Endothelial cell of umbilical vein (primary cell): ENCODE measurements around the gene HADHB. TPM values are rescaled to one million over a fixed set of nuclear protein-coding genes. Genes with fewer than 3 reads are reported as not detected.

ENCODE experiments used
- BruUV-seq: library from RNA; stranded (reverse); fragments of 400-500 nt; replicated peaks from 2 replicates; lab custom pipeline; 2021; lab: Mats Ljungman, UMichigan
- CTCF ChIA-PET: fragments of 300-600, 350-600 bp; sonication (Branson Sonifier 250); formaldehyde crosslinking; loops from one replicate; lab custom pipeline; 2021; ENCODE audit warnings: antibody characterized with exemption, inconsistent platforms; lab: Charles Lee
- POLR2A ChIA-PET: fragments of 300-600, 350-600 bp; sonication (Branson Sonifier 250); formaldehyde crosslinking; loops from one replicate; lab custom pipeline; 2021; ENCODE audit warnings: antibody characterized with exemption, inconsistent platforms; lab: Charles Lee
- DNase-seq: peaks from one replicate; pipeline ENCODE4 v3.0.0-alpha.2; 2011; ENCODE audit warnings: low read depth, low spot score
- FAIRE-seq: peaks from 2 replicates; lab custom pipeline; 2011; peaks lifted over from hg19 to GRCh38; lab: Jason Lieb, UNC
- H2AFZ ChIP-seq: 2 replicates; pipeline ENCODE4 v1.6.0; 2012; ENCODE audit warnings: low read depth, low read length, control low read depth, inconsistent platforms
- H3K27ac ChIP-seq: 2 replicates; pipeline ENCODE4 v1.5.1; 2011; ENCODE audit warnings: low read depth, mild to moderate bottlenecking, control low read depth, low read length, moderate library complexity; ENCODE audit not compliant: insufficient read depth
- H3K27me3 ChIP-seq, 2 experiments: 2 replicates each; pipeline versions ENCODE4 v1.6.0 to v1.6.1; 2011; ENCODE audit warnings: low read length in 2 of 2, mixed read lengths in 1 of 2; ENCODE audit not compliant: control insufficient read depth in 2 of 2, insufficient read depth in 2 of 2
- H3K36me3 ChIP-seq, 2 experiments: 2 replicates in 1 of 2; 3 replicates in 1 of 2; pipeline ENCODE4 v1.5.1; 2011; ENCODE audit warnings: low read length in 2 of 2, mild to moderate bottlenecking in 1 of 2, moderate library complexity in 1 of 2; ENCODE audit not compliant: control insufficient read depth in 2 of 2, insufficient read depth in 2 of 2; ENCODE audit errors: extremely low read depth in 1 of 2
- H3K4me1 ChIP-seq: 3 replicates; pipeline ENCODE4 v1.5.1; 2011; ENCODE audit warnings: mild to moderate bottlenecking, low read length; ENCODE audit not compliant: control insufficient read depth, insufficient read depth; ENCODE audit errors: extremely low read depth
- H3K4me2 ChIP-seq: 2 replicates; pipeline ENCODE4 v1.6.1; 2011; ENCODE audit warnings: low read length, control low read depth, mixed read lengths; ENCODE audit not compliant: insufficient read depth
- H3K4me3 ChIP-seq, 3 experiments: fragments of 200-600 bp in 1 of 3; sonication (generic), shearing (Covaris generic) in 1 of 3; replicated peaks in 1 of 3; 2 replicates each; pipeline ENCODE4 v1.5.1; 2011 to 2016; ENCODE audit warnings: control low read depth in 3 of 3, low read length in 3 of 3, mild to moderate bottlenecking in 2 of 3, inconsistent platforms in 1 of 3, low read depth in 1 of 3, moderate library complexity in 1 of 3; ENCODE audit not compliant: insufficient read depth in 1 of 3
- H3K79me2 ChIP-seq: 2 replicates; pipeline ENCODE4 v1.6.0; 2012; ENCODE audit warnings: low read length, inconsistent platforms; ENCODE audit not compliant: control insufficient read depth, insufficient read depth
- H3K9ac ChIP-seq: replicated peaks from 2 replicates; pipeline ENCODE3; 2011; ENCODE audit warnings: low read length, control low read depth; ENCODE audit not compliant: insufficient read depth; ENCODE audit errors: extremely low read depth
- H3K9me1 ChIP-seq: replicated peaks from 3 replicates; pipeline ENCODE4 v1.6.0; 2011; ENCODE audit warnings: mild to moderate bottlenecking, low read length; ENCODE audit not compliant: control insufficient read depth, insufficient read depth; ENCODE audit errors: extremely low read depth
- H3K9me3 ChIP-seq: replicated peaks from 2 replicates; pipeline ENCODE4 v1.5.1; 2012; ENCODE audit warnings: low read length, inconsistent platforms; ENCODE audit not compliant: control insufficient read depth, insufficient read depth
- H4K20me1 ChIP-seq: replicated peaks from 2 replicates; pipeline ENCODE3; 2011; ENCODE audit warnings: mild to moderate bottlenecking, low read length; ENCODE audit not compliant: control insufficient read depth, insufficient read depth; ENCODE audit errors: extremely low read depth
- CTCF ChIP-seq, 2 donors: IDR thresholded peaks; 1 replicate in 1 of 2; 2 replicates in 1 of 2; pipeline ENCODE4 v1.5.1; 2011; ENCODE audit warnings: low read length in 2 of 2, mild to moderate bottlenecking in 2 of 2, moderate library complexity in 2 of 2, control low read depth in 1 of 2, inconsistent platforms in 1 of 2, low read depth in 1 of 2; ENCODE audit not compliant: insufficient read depth in 1 of 2; ENCODE audit errors: extremely low read depth in 1 of 2
- EZH2 ChIP-seq: IDR thresholded peaks from 2 replicates; pipeline ENCODE4 v1.6.1; 2012; ENCODE audit warnings: borderline replicate concordance, low read depth, mild to moderate bottlenecking, moderate library complexity, low read length, inconsistent platforms; ENCODE audit not compliant: severe bottlenecking
- FOS ChIP-seq: IDR thresholded peaks from 2 replicates; pipeline ENCODE4 v1.6.1; 2011; ENCODE audit warnings: mild to moderate bottlenecking, low read length, moderate library complexity, borderline replicate concordance; ENCODE audit not compliant: insufficient read depth
- GATA2 ChIP-seq: IDR thresholded peaks from 2 replicates; pipeline ENCODE4 v1.7.0; 2011; ENCODE audit warnings: low read depth, mild to moderate bottlenecking, moderate library complexity, mixed read lengths, low read length; ENCODE audit not compliant: insufficient read length, insufficient read depth
- JUN ChIP-seq: IDR thresholded peaks from 2 replicates; pipeline ENCODE4 v1.6.1; 2011; ENCODE audit warnings: borderline replicate concordance, low read depth; ENCODE audit not compliant: insufficient read length, insufficient read depth
- POLR2A ChIP-seq: IDR thresholded peaks from 2 replicates; pipeline ENCODE4 v1.6.1; 2012; ENCODE audit warnings: low read depth, mild to moderate bottlenecking, control low read depth, low read length
- POLR2AphosphoS5 ChIP-seq: IDR thresholded peaks from 2 replicates; pipeline ENCODE4 v1.6.1; 2012; ENCODE audit warnings: low read depth, mild to moderate bottlenecking, control low read depth, low read length, moderate library complexity; ENCODE audit not compliant: insufficient read depth
- dilution Hi-C: fragments of 300-500 bp; cut with MboI; formaldehyde crosslinking; loops from one replicate; pipeline ENCODE4 v1.15.0; 2019; ENCODE audit warnings: low sequenced_read_pairs; ENCODE audit not compliant: extremely low pct_ligation_motif_present
- intact Hi-C: fragments of 100-400 bp; cut with micrococcal nuclease; formaldehyde crosslinking; loops from one replicate; pipeline ENCODE4 v1.10.0; 2022
- polyA plus RNA-seq, 4 experiments: library from polyadenylated mRNA; depleted of rRNA in 3 of 4; stranded (reverse) in 3 of 4; unstranded in 1 of 4; fragments of >200 nt; gene quantifications; 2 replicates each; pipeline versions ENCODE4 v1.2.1 to v1.2.3, GENCODE V29; 2011 to 2012; ENCODE audit warnings: missing spikeins in 1 of 4
- total RNA-seq: library from RNA; stranded (reverse); gene quantifications from 2 replicates; pipeline ENCODE4 v1.2.3, GENCODE V29; 2021

Gene HADHB
- total and polyA plus RNA-seq, 2 donors (not counting 3 experiments of a cell fraction or from before 2014, with no cell fraction given): 92.9 to 100 TPM

DNA sequence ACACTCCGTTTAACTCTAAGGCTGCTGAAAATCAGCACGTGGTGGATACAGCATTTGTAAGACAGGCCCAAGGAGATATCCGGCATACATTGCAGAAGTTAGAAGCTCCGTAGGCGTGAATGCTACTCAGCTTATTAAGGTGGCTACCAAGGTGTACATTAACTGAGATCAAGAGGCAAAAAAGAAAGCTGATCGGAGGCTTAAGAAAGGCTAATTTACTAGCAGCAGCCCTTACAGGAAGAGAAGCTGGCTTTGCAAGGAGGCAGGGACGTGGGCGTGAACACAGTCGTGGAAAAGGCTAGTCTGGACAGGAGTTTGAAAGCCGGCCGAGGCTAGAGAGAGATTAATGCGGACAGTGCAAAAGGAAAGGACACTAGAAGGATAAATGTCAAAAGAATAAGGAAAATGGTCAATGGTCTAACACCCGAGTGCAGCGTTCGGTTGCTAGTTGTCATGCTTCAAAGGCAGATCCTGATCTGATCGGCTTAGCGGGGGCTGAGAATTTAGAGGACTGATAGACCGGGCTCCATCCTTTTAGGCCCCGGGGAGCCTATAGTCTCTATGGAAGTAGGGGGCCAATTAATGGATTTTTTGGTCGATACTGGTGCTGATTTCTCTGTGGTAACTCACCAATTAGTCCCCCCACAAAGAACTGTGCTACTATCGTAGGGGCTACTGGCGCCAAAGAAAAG, 55.6 kb downstream of the HADHB start:
- peak overlapping the region; percentile 64 for H3K27ac ChIP-seq
- H3K9me1 ChIP-seq: no peaks in the 10 kb centered on the region
- no peak for TF ChIP-seq POLR2AphosphoS5
- no peak for TF ChIP-seq CTCF (IDR thresholded peaks at IDR 0.05; ENCODE audit: extremely low read depth in 1 of 2, insufficient read depth in 1 of 2, low read depth in 1 of 2, low read length in 2 of 2)
- no peak for TF ChIP-seq EZH2
- no peak for TF ChIP-seq JUN
- TF ChIP-seq FOS: no peak
- no peak for TF ChIP-seq GATA2
- no peak for TF ChIP-seq POLR2A
- H2AFZ ChIP-seq: peak overlapping the region; percentile 97
- no peaks in the 10 kb centered on the region for H3K79me2 ChIP-seq
- H3K27me3 ChIP-seq: no peaks in the 10 kb centered on the region
- dilution Hi-C loops (no loop called here), intact Hi-C loops (no loop called here)
- peaks cover 15% of the 10 kb centered on the region for H3K4me1 ChIP-seq
- FAIRE-seq (peak; percentile 53), DNase-seq (peak; percentile 57)
- peak overlapping the region; percentile 8 for H3K9ac ChIP-seq
- no peaks in the 10 kb centered on the region for H3K9me3 ChIP-seq
- no peaks in the 10 kb centered on the region for H4K20me1 ChIP-seq
- H3K4me2 ChIP-seq: peak overlapping the region; percentile 73
- POLR2A ChIA-PET: no interaction called here
- no TSS peak for BruUV-seq
- peak overlapping the region in 1 of 3 experiments; percentile 23 for H3K4me3 ChIP-seq
- no peaks in the 10 kb centered on the region for H3K36me3 ChIP-seq
- CTCF ChIA-PET: interaction anchor here (0.8 to 1.3 kb wide), 4 partner anchors 9 to 45 kb away, joined by 3 read pairs; partner anchors contain the start of gene SELENOI
